KOPT-K1 (cell line): Measurements from ENCODE around the gene KRT16.
"Not testable (repeated sequence)": the region's sequence is repeated elsewhere in the genome, so short reads cannot be mapped to it uniquely, and the experiment has no call there.

ENCODE experiments used
- H3K27ac ChIP-seq: fragments of 200-600 bp; sonication (generic); 2 replicates; pipeline ENCODE4 v1.5.1; 2016; ENCODE audit warnings: antibody characterized with exemption, mild to moderate bottlenecking, low read depth, low read length; ENCODE audit not compliant: poor library complexity, severe bottlenecking
- H3K36me3 ChIP-seq: fragments of 200-600 bp; sonication (generic); 2 replicates; pipeline ENCODE4 v1.5.1; 2017; ENCODE audit warnings: antibody characterized with exemption, mild to moderate bottlenecking, low read length, moderate library complexity; ENCODE audit not compliant: insufficient read depth
- H3K9me3 ChIP-seq: fragments of 200-600 bp; sonication (generic); 2 replicates; pipeline ENCODE4 v1.5.1; 2017; ENCODE audit warnings: antibody characterized with exemption, low read length, mild to moderate bottlenecking; ENCODE audit not compliant: insufficient read depth, poor library complexity, severe bottlenecking

Gene KRT16

GRCh38 chr17:41635121-41636097 lies 22.8 kb upstream of the KRT16 start:
- H3K9me3 ChIP-seq = no peaks in the 10 kb centered on the region
- H3K36me3 ChIP-seq = no peaks in the 10 kb centered on the region
- no peak overlapping the region for H3K27ac ChIP-seq

GRCh38 chr17:41634639-41635038 lies 22.1 kb upstream of the KRT16 start:
- H3K27ac ChIP-seq = no peak overlapping the region
- no peaks in the 10 kb centered on the region for H3K9me3 ChIP-seq
- no peaks in the 10 kb centered on the region for H3K36me3 ChIP-seq

- no peak overlapping the region for H3K27ac ChIP-seq
- no peaks in the 10 kb centered on the region for H3K9me3 ChIP-seq
- H3K36me3 ChIP-seq = no peaks in the 10 kb centered on the region
These were observed 21.1 kb upstream of the KRT16 start for GRCh38 chr17:41633556-41634199.

GRCh38 chr17:41632482-41633105 lies 20.0 kb upstream of the KRT16 start:
- Histone ChIP-seq H3K36me3 (no peaks in the 10 kb centered on the region), H3K27ac (no peak overlapping the region), H3K9me3 (no peaks in the 10 kb centered on the region)

GRCh38 chr17:41631898-41632285 lies 19.3 kb upstream of the KRT16 start:
- Histone ChIP-seq H3K36me3 (no peaks in the 10 kb centered on the region), H3K27ac (no peak overlapping the region), H3K9me3 (no peaks in the 10 kb centered on the region)

GRCh38 chr17:41631025-41631897 lies 18.7 kb upstream of the KRT16 start:
- H3K36me3 ChIP-seq = no peaks in the 10 kb centered on the region
- H3K9me3 ChIP-seq = no peaks in the 10 kb centered on the region
- H3K27ac ChIP-seq = no peak overlapping the region

- Histone ChIP-seq H3K27ac (no peak overlapping the region), H3K9me3 (no peaks in the 10 kb centered on the region), H3K36me3 (no peaks in the 10 kb centered on the region)
These were observed 17.5 kb upstream of the KRT16 start for GRCh38 chr17:41629826-41630670.

GRCh38 chr17:41629316-41629715 lies 16.7 kb upstream of the KRT16 start:
- Histone ChIP-seq H3K9me3 (no peaks in the 10 kb centered on the region), H3K27ac (no peak overlapping the region), H3K36me3 (no peaks in the 10 kb centered on the region)

GRCh38 chr17:41628621-41629255 lies 16.2 kb upstream of the KRT16 start:
- not testable (repeated sequence) for H3K9me3 ChIP-seq, H3K27ac ChIP-seq, H3K36me3 ChIP-seq

GRCh38 chr17:41628073-41628370 lies 15.5 kb upstream of the KRT16 start:
- H3K9me3 ChIP-seq, H3K27ac ChIP-seq, H3K36me3 ChIP-seq: not testable (repeated sequence)

GRCh38 chr17:41627316-41628072 lies 14.9 kb upstream of the KRT16 start:
- no peaks in the 10 kb centered on the region for H3K9me3 ChIP-seq
- no peak overlapping the region for H3K27ac ChIP-seq
- H3K36me3 ChIP-seq = no peaks in the 10 kb centered on the region

GRCh38 chr17:41626914-41627295 lies 14.3 kb upstream of the KRT16 start:
- H3K36me3 ChIP-seq, H3K9me3 ChIP-seq, H3K27ac ChIP-seq: not testable (repeated sequence)
